Smooth muscle cell (in vitro differentiated cells): ENCODE measurements around the gene IFI27. TPM values are rescaled to one million over a fixed set of nuclear protein-coding genes. Genes with fewer than 3 reads are reported as not detected.

Experiments
- DNase-seq: peaks from one replicate; lab custom pipeline; 2025; ENCODE audit not compliant: unreplicated experiment; lab: John Stamatoyannopoulos, UW
- H2AFZ ChIP-seq: fragments of 200-600 bp; sonication (generic); 2 replicates; pipeline ENCODE4 v1.6.0; 2016; ENCODE audit warnings: antibody characterized with exemption, low read depth, mild to moderate bottlenecking
- H3F3A ChIP-seq: fragments of 200-600 bp; sonication (generic); 2 replicates; pipeline ENCODE4 v1.6.0; 2017; ENCODE audit warnings: antibody characterized with exemption, low read depth
- H3K27ac ChIP-seq: fragments of 200-600 bp; sonication (generic); 2 replicates; pipeline ENCODE4 v1.5.1; 2016; ENCODE audit warnings: low read depth, mild to moderate bottlenecking
- H3K27me3 ChIP-seq: fragments of 200-600 bp; sonication (generic); 2 replicates; pipeline ENCODE4 v1.6.1; 2016; ENCODE audit warnings: low read depth, mild to moderate bottlenecking
- H3K36me3 ChIP-seq: fragments of 200-600 bp; sonication (generic); 2 replicates; pipeline ENCODE4 v1.5.1; 2016; ENCODE audit warnings: low read depth
- H3K4me1 ChIP-seq: fragments of 200-600 bp; sonication (generic); 2 replicates; pipeline ENCODE4 v1.5.1; 2016; ENCODE audit warnings: low read depth
- H3K4me2 ChIP-seq: fragments of 200-600 bp; sonication (generic); 2 replicates; pipeline ENCODE4 v1.6.0; 2016; ENCODE audit warnings: mild to moderate bottlenecking
- H3K4me3 ChIP-seq: fragments of 200-600 bp; sonication (generic); 2 replicates; pipeline ENCODE4 v1.5.1; 2016; ENCODE audit warnings: mild to moderate bottlenecking
- H3K79me2 ChIP-seq: fragments of 200-600 bp; sonication (generic); 2 replicates; pipeline ENCODE4 v1.6.0; 2016; ENCODE audit warnings: low read depth, mild to moderate bottlenecking
- H3K9ac ChIP-seq: fragments of 200-600 bp; sonication (generic); 2 replicates; pipeline ENCODE4 v1.6.0; 2016; ENCODE audit warnings: low read depth
- H3K9me3 ChIP-seq: fragments of 200-600 bp; sonication (generic); replicated peaks from 2 replicates; pipeline ENCODE4 v1.5.1; 2016; ENCODE audit warnings: low read depth
- H4K20me1 ChIP-seq: fragments of 200-600 bp; sonication (generic); 2 replicates; pipeline ENCODE4 v1.6.0; 2016; ENCODE audit warnings: low read depth
- WGBS: methylation state at CpG from one replicate; pipeline ENCODE4 v1.1.7; 2016; ENCODE audit warnings: low lambda C conversion rate; 5-methylcytosine and 5-hydroxymethylcytosine counted together
- polyA plus RNA-seq: library from polyadenylated mRNA; unstranded; fragments of >200 nt; fragmentation: Nextera tagmentation; extraction: Ambion mirVana; gene quantifications from 2 replicates; pipeline ENCODE4 v1.2.1, GENCODE V29; 2016
- total RNA-seq: library from RNA; depleted of rRNA; stranded (reverse); fragments of >200 nt; gene quantifications from 2 replicates; pipeline ENCODE4 v1.2.3, GENCODE V29; 2014
- TF ChIP-seq, protein P1 (sequence below): fragments of 200-600 bp; sonication (generic); IDR thresholded peaks from 2 replicates; pipeline ENCODE4 v1.5.1; 2017; ENCODE audit warnings: borderline replicate concordance, mild to moderate bottlenecking, antibody characterized with exemption; ENCODE audit not compliant: insufficient read depth, poor library complexity, severe bottlenecking

IFI27 gene
- total and polyA plus RNA-seq, 2 experiments from 2014 or later = 0.40 to 3.1 TPM

DNA sequence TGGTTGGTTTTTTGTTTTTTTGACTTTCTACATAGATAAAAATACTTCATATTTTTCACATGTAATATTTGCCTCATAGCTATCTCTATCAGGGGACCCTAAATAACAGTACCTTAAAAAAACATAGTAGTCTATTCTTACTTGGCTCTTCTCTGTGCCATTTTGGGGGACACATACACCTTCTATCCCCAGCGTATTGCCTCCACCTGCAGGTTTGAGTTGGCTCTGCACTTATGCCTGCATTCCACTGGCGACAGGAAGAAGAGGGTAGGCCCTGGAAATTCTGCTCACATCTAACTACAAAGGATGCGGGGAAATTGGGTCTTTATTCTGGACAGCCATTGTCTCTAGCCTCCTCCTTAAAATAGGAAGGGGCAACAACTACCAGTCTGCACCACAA is 32.7 kb downstream of the IFI27 start:
- H4K20me1 ChIP-seq = no peaks in the 10 kb centered on the region

DNA sequence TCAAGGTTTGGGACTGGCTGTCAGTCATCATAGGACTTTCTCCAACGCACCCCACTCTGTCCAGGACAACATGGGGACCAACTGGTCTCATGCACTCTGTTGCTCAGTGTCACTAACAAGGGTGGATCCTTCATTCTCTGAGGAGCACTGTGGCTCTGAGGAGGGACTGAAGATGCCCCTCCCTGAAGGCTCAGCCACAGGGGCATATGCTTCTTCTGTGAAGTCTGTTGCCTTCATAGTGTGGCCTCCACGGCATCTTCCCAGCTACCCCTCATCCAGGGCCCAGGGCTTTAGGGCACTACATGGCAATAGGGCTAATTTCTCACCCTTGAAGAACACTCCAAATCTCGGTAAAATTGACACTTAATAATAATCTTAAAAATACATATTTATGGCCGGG is 33.2 kb downstream of the IFI27 start:
- TF ChIP-seq, protein P1, sequence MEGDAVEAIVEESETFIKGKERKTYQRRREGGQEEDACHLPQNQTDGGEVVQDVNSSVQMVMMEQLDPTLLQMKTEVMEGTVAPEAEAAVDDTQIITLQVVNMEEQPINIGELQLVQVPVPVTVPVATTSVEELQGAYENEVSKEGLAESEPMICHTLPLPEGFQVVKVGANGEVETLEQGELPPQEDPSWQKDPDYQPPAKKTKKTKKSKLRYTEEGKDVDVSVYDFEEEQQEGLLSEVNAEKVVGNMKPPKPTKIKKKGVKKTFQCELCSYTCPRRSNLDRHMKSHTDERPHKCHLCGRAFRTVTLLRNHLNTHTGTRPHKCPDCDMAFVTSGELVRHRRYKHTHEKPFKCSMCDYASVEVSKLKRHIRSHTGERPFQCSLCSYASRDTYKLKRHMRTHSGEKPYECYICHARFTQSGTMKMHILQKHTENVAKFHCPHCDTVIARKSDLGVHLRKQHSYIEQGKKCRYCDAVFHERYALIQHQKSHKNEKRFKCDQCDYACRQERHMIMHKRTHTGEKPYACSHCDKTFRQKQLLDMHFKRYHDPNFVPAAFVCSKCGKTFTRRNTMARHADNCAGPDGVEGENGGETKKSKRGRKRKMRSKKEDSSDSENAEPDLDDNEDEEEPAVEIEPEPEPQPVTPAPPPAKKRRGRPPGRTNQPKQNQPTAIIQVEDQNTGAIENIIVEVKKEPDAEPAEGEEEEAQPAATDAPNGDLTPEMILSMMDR = no peak
- H3K79me2 ChIP-seq = no peaks in the 10 kb centered on the region
- H3K4me2 ChIP-seq = no peak overlapping the region
- H3K27me3 ChIP-seq = peaks cover 3% of the 10 kb centered on the region
- no peaks in the 10 kb centered on the region for H4K20me1 ChIP-seq
- no peaks in the 10 kb centered on the region for H3K36me3 ChIP-seq
- DNase-seq = no peak
- 91% methylated on average over 4 of the region's 4 CpGs for WGBS
- H3K4me3 ChIP-seq = no peak overlapping the region
- no peak overlapping the region for H2AFZ ChIP-seq
- no peak overlapping the region for H3K9ac ChIP-seq
- no peaks in the 10 kb centered on the region for H3F3A ChIP-seq
- no peak overlapping the region for H3K27ac ChIP-seq
- no peaks in the 10 kb centered on the region for H3K9me3 ChIP-seq
- peaks cover 6% of the 10 kb centered on the region for H3K4me1 ChIP-seq

More for the DNA sequence above, 32.7 kb downstream of the IFI27 start:
- H3K79me2 ChIP-seq = no peaks in the 10 kb centered on the region
- H3K9ac ChIP-seq = no peak overlapping the region
- WGBS = 59% methylated on average over 3 of the region's 3 CpGs
- H3K27ac ChIP-seq = no peak overlapping the region
- TF ChIP-seq, protein P1 = peak; percentile 32
- DNase-seq = no peak
- H3K36me3 ChIP-seq = no peaks in the 10 kb centered on the region
- H3K4me3 ChIP-seq = no peak overlapping the region
- no peak overlapping the region for H2AFZ ChIP-seq
- peaks cover 3% of the 10 kb centered on the region for H3K27me3 ChIP-seq
- H3K4me2 ChIP-seq = no peak overlapping the region
- H3K4me1 ChIP-seq = peaks cover 6% of the 10 kb centered on the region
- no peaks in the 10 kb centered on the region for H3F3A ChIP-seq
- H3K9me3 ChIP-seq = no peaks in the 10 kb centered on the region

DNA sequence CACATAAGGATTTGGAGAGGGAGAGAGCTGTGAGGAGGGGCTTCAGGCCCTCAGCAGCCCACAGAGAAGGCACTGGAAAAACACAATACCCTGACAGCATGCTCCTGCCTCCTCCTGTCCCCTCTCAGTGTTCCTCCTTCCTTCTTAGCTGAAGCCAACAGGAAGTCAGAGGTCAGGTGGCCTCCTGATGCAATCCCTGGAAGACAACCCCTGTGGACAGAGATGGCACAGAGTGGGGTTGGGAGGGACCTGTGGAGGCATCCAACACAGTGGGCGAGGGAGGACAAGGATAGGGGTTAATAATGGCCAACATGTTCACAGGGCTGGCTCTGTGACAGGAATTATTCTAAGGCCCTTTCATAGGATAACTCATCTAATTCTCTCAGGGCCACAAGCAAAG is 34.2 kb downstream of the IFI27 start:
- H4K20me1 ChIP-seq = no peaks in the 10 kb centered on the region
- no peak overlapping the region for H3K9ac ChIP-seq
- DNase-seq = no peak
- WGBS = 94% methylated on average over 1 of the region's 1 CpG
- TF ChIP-seq, protein P1 = no peak
- H2AFZ ChIP-seq = no peak overlapping the region
- H3K79me2 ChIP-seq = no peaks in the 10 kb centered on the region
- H3K27ac ChIP-seq = no peak overlapping the region
- H3K4me2 ChIP-seq = no peak overlapping the region
- H3K4me1 ChIP-seq = peaks cover 6% of the 10 kb centered on the region
- no peaks in the 10 kb centered on the region for H3K36me3 ChIP-seq
- no peaks in the 10 kb centered on the region for H3F3A ChIP-seq
- H3K4me3 ChIP-seq = no peak overlapping the region
- no peaks in the 10 kb centered on the region for H3K9me3 ChIP-seq
- H3K27me3 ChIP-seq = peaks cover 7% of the 10 kb centered on the region

DNA sequence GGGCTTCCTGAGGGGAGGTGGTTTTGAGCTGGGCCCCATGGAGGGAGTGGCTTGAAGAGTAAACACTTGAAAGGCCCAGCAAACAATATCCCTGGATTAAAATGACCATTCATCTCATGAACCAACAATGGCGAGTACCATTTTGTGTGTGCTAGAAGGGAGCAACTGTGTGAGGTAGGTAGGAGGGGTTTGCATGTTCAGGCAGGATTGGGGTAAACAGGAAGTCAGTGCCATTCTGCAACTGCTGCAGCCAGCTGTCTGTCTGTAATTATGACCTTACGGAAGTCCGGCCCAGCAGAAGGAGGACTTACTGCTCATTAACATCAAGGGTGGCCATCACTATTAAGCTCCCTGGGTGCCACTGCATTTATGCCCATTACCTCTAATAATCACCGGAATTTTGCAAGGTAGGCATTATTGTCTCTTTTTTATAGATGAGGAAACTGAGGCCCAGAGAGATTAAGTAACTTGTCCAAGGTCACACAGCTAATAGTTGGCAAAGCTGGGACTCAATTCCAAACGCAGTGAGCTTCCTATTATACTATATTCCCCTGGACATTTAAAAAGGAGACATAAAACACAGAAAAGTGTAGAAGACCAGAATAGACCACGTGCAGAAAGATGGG is 35.5 kb downstream of the IFI27 start:
- TF ChIP-seq, protein P1 = no peak
- no peaks in the 10 kb centered on the region for H3K79me2 ChIP-seq
- no peaks in the 10 kb centered on the region for H3F3A ChIP-seq
- 79% methylated on average over 6 of the region's 6 CpGs for WGBS
- H3K9ac ChIP-seq = no peak overlapping the region
- H3K4me1 ChIP-seq = peaks cover 6% of the 10 kb centered on the region
- no peak overlapping the region for H3K4me3 ChIP-seq
- H3K4me2 ChIP-seq = no peak overlapping the region
- H3K27me3 ChIP-seq = peaks cover 11% of the 10 kb centered on the region
- H4K20me1 ChIP-seq = no peaks in the 10 kb centered on the region
- no peak overlapping the region for H2AFZ ChIP-seq
- DNase-seq = no peak
- no peaks in the 10 kb centered on the region for H3K9me3 ChIP-seq
- H3K27ac ChIP-seq = no peak overlapping the region
- no peaks in the 10 kb centered on the region for H3K36me3 ChIP-seq
